IPS-11a (cell line): ENCODE measurements around the gene SEMA6B.

Experiments
- H3K4me3 ChIP-seq: one replicate; pipeline ENCODE4 v1.5.1; 2013; ENCODE audit warnings: low read depth, low read length, control low read depth

Gene SEMA6B

GRCh38 chr19:4513248-4513647 lies 46.2 kb downstream of the SEMA6B start:
- H3K4me3 ChIP-seq, result no peak overlapping the region

- no peak overlapping the region for H3K4me3 ChIP-seq
Observed at GRCh38 chr19:4512070-4512469, 47.4 kb downstream of the SEMA6B start.

- H3K4me3 ChIP-seq, result no peak overlapping the region
Observed at GRCh38 chr19:4511300-4512054, 48.0 kb downstream of the SEMA6B start.

- H3K4me3 ChIP-seq, result no peak overlapping the region
Observed at GRCh38 chr19:4510435-4511255, 48.8 kb downstream of the SEMA6B start.

- H3K4me3 ChIP-seq, result no peak overlapping the region
Observed at GRCh38 chr19:4508698-4509097, 50.8 kb downstream of the SEMA6B start.

- H3K4me3 ChIP-seq, result no peak overlapping the region
Observed at GRCh38 chr19:4507804-4508203, 51.7 kb downstream of the SEMA6B start.

- H3K4me3 ChIP-seq, result no peak overlapping the region
Observed at GRCh38 chr19:4507150-4507452, 52.4 kb downstream of the SEMA6B start.

GRCh38 chr19:4506449-4507149 lies 52.9 kb downstream of the SEMA6B start:
- no peak overlapping the region for H3K4me3 ChIP-seq

GRCh38 chr19:4505570-4506448 lies 53.7 kb downstream of the SEMA6B start:
- no peak overlapping the region for H3K4me3 ChIP-seq

GRCh38 chr19:4504891-4505569 lies 54.5 kb downstream of the SEMA6B start:
- H3K4me3 ChIP-seq, result no peak overlapping the region

GRCh38 chr19:4504297-4504701 lies 55.2 kb downstream of the SEMA6B start:
- H3K4me3 ChIP-seq, result no peak overlapping the region

GRCh38 chr19:4503825-4504170 lies 55.7 kb downstream of the SEMA6B start:
- no peak overlapping the region for H3K4me3 ChIP-seq

- H3K4me3 ChIP-seq, result no peak overlapping the region
Observed at GRCh38 chr19:4503132-4503824, 56.2 kb downstream of the SEMA6B start.

GRCh38 chr19:4502282-4503131 lies 57.0 kb downstream of the SEMA6B start:
- no peak overlapping the region for H3K4me3 ChIP-seq

- no peak overlapping the region for H3K4me3 ChIP-seq
Observed at GRCh38 chr19:4501691-4502090, 57.8 kb downstream of the SEMA6B start.

GRCh38 chr19:4500841-4501591 lies 58.5 kb downstream of the SEMA6B start:
- no peak overlapping the region for H3K4me3 ChIP-seq

- no peak overlapping the region for H3K4me3 ChIP-seq
Observed at GRCh38 chr19:4499855-4500254, 59.6 kb downstream of the SEMA6B start.

- H3K4me3 ChIP-seq, result no peak overlapping the region
Observed at GRCh38 chr19:4499318-4499717, 60.2 kb downstream of the SEMA6B start.
